ENCODE results near the gene POP7.

GRCh38 chr7:100686822-100687211, 19.1 kb upstream of the POP7 start:
- no peak for TF ChIP-seq POLR2A (IDR thresholded peaks at IDR 0.05)
- TF ChIP-seq, protein P1, sequence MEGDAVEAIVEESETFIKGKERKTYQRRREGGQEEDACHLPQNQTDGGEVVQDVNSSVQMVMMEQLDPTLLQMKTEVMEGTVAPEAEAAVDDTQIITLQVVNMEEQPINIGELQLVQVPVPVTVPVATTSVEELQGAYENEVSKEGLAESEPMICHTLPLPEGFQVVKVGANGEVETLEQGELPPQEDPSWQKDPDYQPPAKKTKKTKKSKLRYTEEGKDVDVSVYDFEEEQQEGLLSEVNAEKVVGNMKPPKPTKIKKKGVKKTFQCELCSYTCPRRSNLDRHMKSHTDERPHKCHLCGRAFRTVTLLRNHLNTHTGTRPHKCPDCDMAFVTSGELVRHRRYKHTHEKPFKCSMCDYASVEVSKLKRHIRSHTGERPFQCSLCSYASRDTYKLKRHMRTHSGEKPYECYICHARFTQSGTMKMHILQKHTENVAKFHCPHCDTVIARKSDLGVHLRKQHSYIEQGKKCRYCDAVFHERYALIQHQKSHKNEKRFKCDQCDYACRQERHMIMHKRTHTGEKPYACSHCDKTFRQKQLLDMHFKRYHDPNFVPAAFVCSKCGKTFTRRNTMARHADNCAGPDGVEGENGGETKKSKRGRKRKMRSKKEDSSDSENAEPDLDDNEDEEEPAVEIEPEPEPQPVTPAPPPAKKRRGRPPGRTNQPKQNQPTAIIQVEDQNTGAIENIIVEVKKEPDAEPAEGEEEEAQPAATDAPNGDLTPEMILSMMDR (IDR thresholded peaks at IDR 0.05 in 8 of 11, conservative IDR thresholded peaks at IDR 0.05 in 3 of 11): no peak

All from spleen (tissue), 7 donors.